A673 (cell line): ENCODE measurements around the gene MAML1. TPM values are rescaled to one million over a fixed set of nuclear protein-coding genes. Genes with fewer than 3 reads are reported as not detected.
"Not testable (repeated sequence)": the region's sequence is repeated elsewhere in the genome, so short reads cannot be mapped to it uniquely, and the experiment has no call there.

Source experiments
- BruUV-seq: library from RNA; stranded (reverse); fragments of 400-500 nt; replicated peaks from 2 replicates; lab custom pipeline; 2021; lab: Mats Ljungman, UMichigan
- CTCF ChIA-PET: fragments of 300-600 bp; sonication (Branson Sonifier 250); formaldehyde crosslinking; loops from one replicate; lab custom pipeline; 2022; ENCODE audit warnings: antibody characterized with exemption; lab: Charles Lee
- POLR2A ChIA-PET: fragments of 300-600 bp; sonication (Branson Sonifier 250); formaldehyde crosslinking; loops from one replicate; lab custom pipeline; 2022; ENCODE audit warnings: antibody characterized with exemption; ENCODE audit not compliant: low non-redundant PET; lab: Charles Lee
- DNase-seq: peaks from one replicate; pipeline ENCODE4 v3.0.0-alpha.2; 2015; ENCODE audit warnings: low spot score
- H3K27ac ChIP-seq: fragments of 200-600 bp; sonication (generic); 2 replicates; pipeline ENCODE4 v1.5.1; 2016; ENCODE audit warnings: mixed run types, low read depth, mild to moderate bottlenecking, mixed read lengths, antibody characterized with exemption, low read length; ENCODE audit not compliant: poor library complexity, severe bottlenecking
- H3K27me3 ChIP-seq: fragments of 200-600 bp; sonication (generic); replicated peaks from 2 replicates; pipeline ENCODE4 v1.6.1; 2017; ENCODE audit warnings: mixed run types, low read depth, mild to moderate bottlenecking, mixed read lengths, antibody characterized with exemption, low read length; ENCODE audit not compliant: insufficient read depth, poor library complexity
- H3K36me3 ChIP-seq: fragments of 200-600 bp; sonication (generic); 2 replicates; pipeline ENCODE4 v1.6.1; 2016; ENCODE audit warnings: mixed run types, mild to moderate bottlenecking, mixed read lengths, antibody characterized with exemption, low read length; ENCODE audit not compliant: insufficient read depth, poor library complexity, severe bottlenecking
- H3K4me1 ChIP-seq: fragments of 200-600 bp; sonication (generic); 2 replicates; pipeline ENCODE4 v1.6.1; 2017; ENCODE audit warnings: mixed run types, mild to moderate bottlenecking, mixed read lengths, antibody characterized with exemption, low read length; ENCODE audit not compliant: insufficient read depth, poor library complexity, severe bottlenecking
- H3K4me3 ChIP-seq: fragments of 200-600 bp; sonication (generic); 2 replicates; pipeline ENCODE4 v1.5.1; 2016; ENCODE audit warnings: low read depth, mixed run types, mild to moderate bottlenecking, mixed read lengths, low read length; ENCODE audit not compliant: poor library complexity, severe bottlenecking
- H3K9me3 ChIP-seq: fragments of 200-600 bp; sonication (generic); 2 replicates; pipeline ENCODE4 v1.6.1; 2016; ENCODE audit warnings: mixed run types, low read depth, mild to moderate bottlenecking, mixed read lengths, antibody characterized with exemption, low read length; ENCODE audit not compliant: poor library complexity, severe bottlenecking
- CTCF ChIP-seq: fragments of 300-800, 200-600 bp; sonication (generic); conservative IDR thresholded peaks from 2 replicates; pipeline ENCODE4 v1.5.1; 2017; ENCODE audit warnings: low read depth, mild to moderate bottlenecking, antibody characterized with exemption, low read length, moderate library complexity, mixed read lengths
- EZH2 ChIP-seq: fragments of 200-600 bp; sonication (generic); IDR thresholded peaks from 2 replicates; pipeline ENCODE4 v1.6.1; 2017; ENCODE audit warnings: borderline replicate concordance, low read depth, mild to moderate bottlenecking, mixed read lengths, antibody characterized with exemption, low read length; ENCODE audit not compliant: poor library complexity, severe bottlenecking
- intact Hi-C: fragments of 100-400 bp; cut with micrococcal nuclease; formaldehyde crosslinking; loops from one replicate; pipeline ENCODE4 v1.10.0; 2022; ENCODE audit not compliant: unreplicated experiment
- total RNA-seq: library from RNA; stranded (reverse); gene quantifications from 2 replicates; pipeline ENCODE4 v1.2.3, GENCODE V29; 2021

Gene MAML1
- total RNA-seq, 1 experiment from 2014 or later, result 34.3 TPM

GRCh38 chr5:179783128-179783527 lies 50.5 kb downstream of the MAML1 start:
- TF ChIP-seq EZH2, result no peak
- no peak for TF ChIP-seq CTCF
- ChIA-PET CTCF (no interaction called here), POLR2A (no interaction called here)
- intact Hi-C loops, result no loop called here
- DNase-seq, result no peak
- no peaks in the 10 kb centered on the region for H3K27me3 ChIP-seq
- BruUV-seq, result no TSS peak
- no peak overlapping the region for H3K4me3 ChIP-seq
- no peaks in the 10 kb centered on the region for H3K9me3 ChIP-seq
- H3K4me1 ChIP-seq, result no peaks in the 10 kb centered on the region
- H3K36me3 ChIP-seq, result no peaks in the 10 kb centered on the region
- H3K27ac ChIP-seq, result no peak overlapping the region

GRCh38 chr5:179786861-179787260 lies 54.2 kb downstream of the MAML1 start:
- no peaks in the 10 kb centered on the region for H3K27me3 ChIP-seq
- no peaks in the 10 kb centered on the region for H3K9me3 ChIP-seq
- no peak for DNase-seq
- TF ChIP-seq EZH2, result no peak
- TF ChIP-seq CTCF, result no peak
- no peak overlapping the region for H3K4me3 ChIP-seq
- H3K4me1 ChIP-seq, result no peaks in the 10 kb centered on the region
- no TSS peak for BruUV-seq
- CTCF ChIA-PET, result no interaction called here
- intact Hi-C loops, result no loop called here
- no peak overlapping the region for H3K27ac ChIP-seq
- POLR2A ChIA-PET, result no interaction called here
- no peaks in the 10 kb centered on the region for H3K36me3 ChIP-seq

- Histone ChIP-seq H3K27me3 (no peaks in the 10 kb centered on the region), H3K27ac (no peak overlapping the region), H3K9me3 (no peaks in the 10 kb centered on the region), H3K4me1 (no peaks in the 10 kb centered on the region), H3K36me3 (no peaks in the 10 kb centered on the region), H3K4me3 (no peak overlapping the region)
- DNase-seq, result no peak
- ChIA-PET CTCF (no interaction called here), POLR2A (no interaction called here)
- TF ChIP-seq CTCF (no peak), EZH2 (no peak)
- intact Hi-C loops, result no loop called here
- BruUV-seq, result no TSS peak
These were observed 55.7 kb downstream of the MAML1 start for GRCh38 chr5:179788193-179788854.

GRCh38 chr5:179789278-179789677 lies 56.7 kb downstream of the MAML1 start:
- H3K27me3 ChIP-seq, DNase-seq, POLR2A ChIA-PET, H3K9me3 ChIP-seq, H3K4me1 ChIP-seq, intact Hi-C loops, H3K36me3 ChIP-seq, H3K27ac ChIP-seq, CTCF ChIA-PET, BruUV-seq, H3K4me3 ChIP-seq: not testable (repeated sequence)
